Uterus (tissue), 4 donors: Measurements from ENCODE around the gene ACOXL. TPM values are rescaled to one million over a fixed set of nuclear protein-coding genes. Genes with fewer than 3 reads are reported as not detected.

Experiments
- DNase-seq, 2 donors: peaks; one replicate each; pipeline ENCODE4 v3.0.0-alpha.2; 2019 to 2020
- H3K27ac ChIP-seq, 2 donors: fragments of 200-600 bp; sonication (generic); 1 replicate in 1 of 2; 2 replicates in 1 of 2; pipeline ENCODE4 v1.5.1; 2016 to 2018
- H3K27me3 ChIP-seq, 2 donors: fragments of 200-600 bp; sonication (generic); one replicate each; pipeline ENCODE4 v1.5.1; 2018 to 2019; ENCODE audit warnings: control low read depth in 1 of 2
- H3K36me3 ChIP-seq, 2 donors: fragments of 200-600 bp; sonication (generic); one replicate each; pipeline ENCODE4 v1.5.1; 2019; ENCODE audit warnings: control low read depth in 1 of 2
- H3K4me1 ChIP-seq, 2 donors: fragments of 200-600 bp; sonication (generic); one replicate each; pipeline ENCODE4 v1.5.1; 2018 to 2019; ENCODE audit warnings: control low read depth in 1 of 2
- H3K4me3 ChIP-seq, 2 donors: fragments of 200-600 bp; sonication (generic); 1 replicate in 1 of 2; 2 replicates in 1 of 2; pipeline ENCODE4 v1.5.1; 2018 to 2019; ENCODE audit warnings: mild to moderate bottlenecking in 1 of 2
- H3K9me3 ChIP-seq, 2 donors: fragments of 200-600 bp; sonication (generic); one replicate each; pipeline ENCODE4 v1.5.1; 2019; ENCODE audit warnings: control low read depth in 1 of 2
- POLR2A ChIP-seq, 2 donors: fragments of 450-650 bp; IDR thresholded peaks; one replicate each; pipeline ENCODE4 v1.6.1; 2016; ENCODE audit warnings: antibody characterized with exemption in 2 of 2, mild to moderate bottlenecking in 1 of 2, moderate library complexity in 1 of 2
- intact Hi-C: fragments of 100-400 bp; cut with DNase I; formaldehyde crosslinking; loops from one replicate; pipeline ENCODE4 v1.15.1; 2023; ENCODE audit warnings: low total_unique reads
- total RNA-seq, 4 donors: library from RNA; depleted of rRNA in 3 of 4; stranded (reverse); fragments of >200 nt in 3 of 4; gene quantifications; one replicate each; pipeline versions ENCODE4 v1.1.0 to v1.2.4, GENCODE V29; 2014 to 2023
- TF ChIP-seq, protein P1 (sequence below), 4 experiments: fragments of 200-600 bp in 2 of 4; fragments of 450-650 bp in 2 of 4; sonication (generic) in 2 of 4; IDR thresholded peaks; one replicate each; pipeline ENCODE4 v1.5.1; 2016 to 2019; ENCODE audit warnings: antibody characterized with exemption in 4 of 4, mild to moderate bottlenecking in 2 of 4, moderate library complexity in 1 of 4
- donor health status: DM: yes; HTN: yes; CAD: no.

Gene ACOXL
- total RNA-seq, 4 donors from 2014 or later = 0.18 to 0.41 TPM; not detected in 2

DNA sequence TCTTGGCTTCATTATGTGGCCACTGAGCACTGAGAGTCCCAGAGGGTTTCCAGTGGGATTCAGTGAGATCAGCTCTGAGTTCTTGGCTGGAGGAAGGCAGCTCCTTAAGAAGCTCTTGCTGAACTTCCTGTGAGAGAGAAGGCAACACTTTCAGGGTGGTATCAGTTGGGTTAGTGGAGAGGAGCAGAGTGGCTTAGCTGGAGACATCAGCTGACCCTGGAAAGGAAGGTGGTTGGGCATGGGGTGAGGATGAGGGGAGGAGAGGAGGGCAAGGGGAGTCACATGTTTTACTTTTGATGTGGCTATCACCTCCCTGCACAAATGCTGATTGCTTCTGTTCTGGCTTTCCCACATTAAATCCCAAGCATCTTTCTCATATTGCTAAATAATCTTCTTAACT, 95.1 kb downstream of the ACOXL start:
- DNase-seq = no peak
- intact Hi-C loops = no loop called here

DNA sequence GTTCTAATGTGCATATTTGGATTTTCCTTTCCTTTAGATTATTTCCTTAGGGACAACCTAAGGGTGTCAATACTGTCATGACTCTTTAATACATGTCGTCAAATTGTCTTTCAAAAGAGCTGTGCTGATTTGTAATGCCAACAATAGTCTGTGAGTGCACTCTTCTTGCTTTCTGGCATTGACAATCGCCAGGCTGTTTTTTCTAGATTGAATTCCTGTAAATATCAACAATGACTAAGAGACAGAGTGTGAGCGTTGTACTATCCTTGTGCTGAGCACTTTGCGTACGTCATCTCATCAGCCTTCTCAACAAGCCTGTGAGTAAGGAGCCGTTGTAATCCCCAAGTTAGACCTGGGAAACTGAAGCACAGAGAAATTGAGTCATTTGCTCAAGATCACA, 96.0 kb downstream of the ACOXL start:
- H3K27me3 ChIP-seq = no peaks in the 10 kb centered on the region
- intact Hi-C loops = no loop called here
- TF ChIP-seq, protein P1, sequence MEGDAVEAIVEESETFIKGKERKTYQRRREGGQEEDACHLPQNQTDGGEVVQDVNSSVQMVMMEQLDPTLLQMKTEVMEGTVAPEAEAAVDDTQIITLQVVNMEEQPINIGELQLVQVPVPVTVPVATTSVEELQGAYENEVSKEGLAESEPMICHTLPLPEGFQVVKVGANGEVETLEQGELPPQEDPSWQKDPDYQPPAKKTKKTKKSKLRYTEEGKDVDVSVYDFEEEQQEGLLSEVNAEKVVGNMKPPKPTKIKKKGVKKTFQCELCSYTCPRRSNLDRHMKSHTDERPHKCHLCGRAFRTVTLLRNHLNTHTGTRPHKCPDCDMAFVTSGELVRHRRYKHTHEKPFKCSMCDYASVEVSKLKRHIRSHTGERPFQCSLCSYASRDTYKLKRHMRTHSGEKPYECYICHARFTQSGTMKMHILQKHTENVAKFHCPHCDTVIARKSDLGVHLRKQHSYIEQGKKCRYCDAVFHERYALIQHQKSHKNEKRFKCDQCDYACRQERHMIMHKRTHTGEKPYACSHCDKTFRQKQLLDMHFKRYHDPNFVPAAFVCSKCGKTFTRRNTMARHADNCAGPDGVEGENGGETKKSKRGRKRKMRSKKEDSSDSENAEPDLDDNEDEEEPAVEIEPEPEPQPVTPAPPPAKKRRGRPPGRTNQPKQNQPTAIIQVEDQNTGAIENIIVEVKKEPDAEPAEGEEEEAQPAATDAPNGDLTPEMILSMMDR (IDR thresholded peaks at IDR 0.05) = no peak
- no peak for TF ChIP-seq POLR2A (IDR thresholded peaks at IDR 0.05)

More for the DNA sequence above, 95.1 kb downstream of the ACOXL start:
- no peak overlapping the region for H3K27ac ChIP-seq
- H3K27me3 ChIP-seq = no peaks in the 10 kb centered on the region
- H3K4me1 ChIP-seq = no peaks in the 10 kb centered on the region
- no peaks in the 10 kb centered on the region for H3K36me3 ChIP-seq
- no peaks in the 10 kb centered on the region for H3K9me3 ChIP-seq
- no peak overlapping the region for H3K4me3 ChIP-seq
- no peak for TF ChIP-seq POLR2A (IDR thresholded peaks at IDR 0.05)
- TF ChIP-seq, protein P1 (IDR thresholded peaks at IDR 0.05) = no peak

DNA sequence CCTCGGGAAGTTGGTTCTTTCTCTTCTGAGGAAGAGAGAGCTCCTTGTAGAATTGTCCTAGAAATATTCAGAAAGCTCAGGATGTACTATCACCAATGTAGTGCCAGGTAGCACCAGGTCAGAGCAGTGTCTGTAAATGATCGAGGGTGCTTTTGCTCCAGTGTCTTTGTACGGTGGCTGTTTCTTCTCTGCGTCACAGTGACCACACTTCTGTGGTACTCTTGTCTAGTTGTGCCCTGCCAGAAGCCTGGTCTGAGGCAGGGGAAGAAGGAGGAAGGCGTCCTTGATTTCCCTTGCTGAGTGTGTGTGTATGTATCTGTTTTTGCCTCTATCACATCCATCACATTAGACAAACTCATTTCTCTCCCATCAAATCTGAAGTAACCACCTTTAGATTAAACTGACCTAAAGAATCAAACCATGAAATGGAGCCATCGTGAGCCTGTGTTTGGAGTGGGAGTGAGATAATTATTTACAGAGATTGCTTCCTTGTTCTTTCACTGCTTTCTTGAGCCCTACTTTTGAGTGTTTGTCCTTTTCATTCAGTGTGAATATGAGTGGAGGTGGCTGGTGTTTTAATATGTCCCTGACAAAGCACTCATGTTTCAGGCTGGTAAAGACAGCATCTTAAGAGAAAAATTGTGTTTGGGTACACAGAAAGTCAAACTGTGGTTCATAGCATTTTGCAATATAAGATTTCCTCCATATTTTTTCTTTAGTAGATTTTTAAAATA, 97.2 kb downstream of the ACOXL start:
- no peaks in the 10 kb centered on the region for H3K4me1 ChIP-seq
- no peaks in the 10 kb centered on the region for H3K9me3 ChIP-seq
- TF ChIP-seq POLR2A (IDR thresholded peaks at IDR 0.05) = no peak
- TF ChIP-seq, protein P1 (IDR thresholded peaks at IDR 0.05) = no peak
- H3K36me3 ChIP-seq = no peaks in the 10 kb centered on the region
- H3K4me3 ChIP-seq = no peak overlapping the region
- intact Hi-C loops = no loop called here
- H3K27ac ChIP-seq = no peak overlapping the region
- no peaks in the 10 kb centered on the region for H3K27me3 ChIP-seq
- DNase-seq = no peak

More for the DNA sequence above, 96.0 kb downstream of the ACOXL start:
- Histone ChIP-seq H3K4me1 (no peaks in the 10 kb centered on the region), H3K27ac (no peak overlapping the region), H3K9me3 (no peaks in the 10 kb centered on the region), H3K4me3 (no peak overlapping the region), H3K36me3 (no peaks in the 10 kb centered on the region)
- DNase-seq = no peak

DNA sequence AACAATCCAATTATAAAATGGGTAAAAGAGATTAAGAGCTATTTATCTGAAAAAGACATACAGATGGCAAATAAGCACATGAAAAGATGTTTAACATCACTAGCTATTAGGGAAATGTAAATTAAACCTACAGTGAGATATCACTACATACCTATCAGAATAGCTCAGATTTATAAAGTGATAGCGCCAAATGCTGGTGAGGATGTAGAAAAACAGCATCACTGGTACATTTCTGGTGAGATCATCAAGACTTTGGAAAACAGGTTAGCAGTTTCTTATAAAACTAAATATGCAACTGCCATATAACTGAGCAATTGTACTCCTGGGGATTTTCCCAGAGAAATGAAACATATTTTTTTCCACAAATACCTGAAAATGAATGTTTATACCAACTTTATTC, 100.4 kb downstream of the ACOXL start:
- Histone ChIP-seq H3K9me3 (no peaks in the 10 kb centered on the region), H3K4me3 (no peak overlapping the region), H3K27me3 (no peaks in the 10 kb centered on the region), H3K27ac (no peak overlapping the region), H3K36me3 (no peaks in the 10 kb centered on the region), H3K4me1 (no peaks in the 10 kb centered on the region)
- intact Hi-C loops = no loop called here
- no peak for TF ChIP-seq POLR2A (IDR thresholded peaks at IDR 0.05)
- TF ChIP-seq, protein P1 (IDR thresholded peaks at IDR 0.05) = no peak
- DNase-seq = no peak

DNA sequence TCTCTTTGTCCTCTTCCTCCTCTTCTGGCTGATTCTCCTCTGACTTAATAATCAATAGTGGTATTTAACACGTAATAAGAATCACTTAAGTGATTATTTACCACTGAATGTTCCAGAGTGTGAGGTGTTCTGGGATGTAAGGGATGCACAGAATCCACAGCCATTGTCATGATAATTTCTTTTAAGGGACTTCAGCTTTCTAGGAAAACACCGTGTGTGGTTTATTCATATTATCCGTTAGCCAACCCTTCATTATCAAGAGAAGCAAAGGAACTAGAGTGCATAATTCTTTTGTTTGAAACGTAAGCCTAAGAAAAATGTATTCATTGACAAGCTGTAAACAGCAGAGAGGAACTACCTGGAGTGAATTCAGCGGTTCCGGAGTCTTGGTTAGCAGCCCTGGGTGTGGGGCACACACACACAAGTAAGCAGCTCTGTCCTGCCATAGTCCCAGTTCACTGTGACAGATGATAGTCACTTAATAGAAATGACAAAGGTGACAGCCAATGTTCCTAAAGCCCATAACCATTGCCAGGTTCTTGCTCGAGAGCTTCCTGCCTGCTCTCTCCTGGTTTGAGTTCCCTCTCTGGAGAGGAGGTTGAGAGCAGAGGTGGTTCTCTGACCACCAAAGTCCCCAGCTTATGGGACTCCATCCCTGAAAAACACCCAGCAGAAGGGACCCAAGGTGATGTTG, 101.9 kb downstream of the ACOXL start:
- TF ChIP-seq, protein P1 (IDR thresholded peaks at IDR 0.05) = no peak
- no peak for TF ChIP-seq POLR2A (IDR thresholded peaks at IDR 0.05)
- intact Hi-C loops = no loop called here
- H3K9me3 ChIP-seq = no peaks in the 10 kb centered on the region

More for the DNA sequence above, 101.9 kb downstream of the ACOXL start:
- Histone ChIP-seq H3K36me3 (no peaks in the 10 kb centered on the region), H3K4me3 (no peak overlapping the region), H3K27ac (no peak overlapping the region), H3K27me3 (no peaks in the 10 kb centered on the region), H3K4me1 (no peaks in the 10 kb centered on the region)
- DNase-seq = no peak
